ENCODE data around the gene UBR4.
A peak's percentile ranks its signal among the peaks of the same experiment; 100 is the strongest.
"Not testable (repeated sequence)": the region's sequence is repeated elsewhere in the genome, so short reads cannot be mapped to it uniquely, and the experiment has no call there.

Gene UBR4

GRCh38 chr1:19220080-19220846, 10.2 kb upstream of the UBR4 start:
- no peak for FAIRE-seq
- DNase-seq (ENCODE audit: low spot score): no peak

- DNase-seq (ENCODE audit: low spot score) (no peak), FAIRE-seq (no peak)
Observed at GRCh38 chr1:19219451-19219850, 9.4 kb upstream of the UBR4 start.

GRCh38 chr1:19216585-19216984, 6.5 kb upstream of the UBR4 start:
- not testable (repeated sequence) for DNase-seq (ENCODE audit: low spot score); FAIRE-seq

- FAIRE-seq (no peak), DNase-seq (ENCODE audit: low spot score) (no peak)
Observed at GRCh38 chr1:19213580-19213979, 3.5 kb upstream of the UBR4 start.

GRCh38 chr1:19212167-19212566, 2.1 kb upstream of the UBR4 start:
- no peak for FAIRE-seq

GRCh38 chr1:19210772-19211549, 895 bp upstream of the UBR4 start:
- FAIRE-seq (no peak), DNase-seq (ENCODE audit: low spot score) (no peak)

More at GRCh38 chr1:19212167-19212566, 2.1 kb upstream of the UBR4 start:
- no peak for DNase-seq (ENCODE audit: low spot score)

- peak; percentile 11 for DNase-seq (ENCODE audit: low spot score)
Observed at GRCh38 chr1:19209439-19209989, 552 bp downstream of the UBR4 start.

GRCh38 chr1:19208710-19209438, 1.2 kb downstream of the UBR4 start:
- FAIRE-seq: no peak
- DNase-seq (ENCODE audit: low spot score): no peak

More at GRCh38 chr1:19209439-19209989, 552 bp downstream of the UBR4 start:
- no peak for FAIRE-seq

- FAIRE-seq (no peak), DNase-seq (ENCODE audit: low spot score) (no peak)
Observed at GRCh38 chr1:19206947-19207346, 3.1 kb downstream of the UBR4 start.

- FAIRE-seq (no peak), DNase-seq (ENCODE audit: low spot score) (no peak)
Observed at GRCh38 chr1:19205845-19206244, 4.2 kb downstream of the UBR4 start.

GRCh38 chr1:19205403-19205802, 4.7 kb downstream of the UBR4 start:
- DNase-seq (ENCODE audit: low spot score) (no peak), FAIRE-seq (no peak)

GRCh38 chr1:19204446-19205266, 5.4 kb downstream of the UBR4 start:
- no peak for FAIRE-seq
- no peak for DNase-seq (ENCODE audit: low spot score)

GRCh38 chr1:19203440-19203839, 6.6 kb downstream of the UBR4 start:
- DNase-seq (ENCODE audit: low spot score) (no peak), FAIRE-seq (no peak)

GRCh38 chr1:19202396-19202795, 7.7 kb downstream of the UBR4 start:
- no peak for FAIRE-seq
- DNase-seq (ENCODE audit: low spot score): no peak

GRCh38 chr1:19199969-19200604, 10.0 kb downstream of the UBR4 start:
- DNase-seq (ENCODE audit: low spot score) (no peak), FAIRE-seq (no peak)

GRCh38 chr1:19199329-19199968, 10.6 kb downstream of the UBR4 start:
- FAIRE-seq (no peak), DNase-seq (ENCODE audit: low spot score) (no peak)

GRCh38 chr1:19198820-19199219, 11.2 kb downstream of the UBR4 start:
- FAIRE-seq (no peak), DNase-seq (ENCODE audit: low spot score) (no peak)

- FAIRE-seq (no peak), DNase-seq (ENCODE audit: low spot score) (no peak)
Observed at GRCh38 chr1:19197845-19198244, 12.2 kb downstream of the UBR4 start.

- FAIRE-seq: no peak
- no peak for DNase-seq (ENCODE audit: low spot score)
Observed at GRCh38 chr1:19196331-19196730, 13.7 kb downstream of the UBR4 start.

GRCh38 chr1:19193004-19193403, 17.1 kb downstream of the UBR4 start:
- DNase-seq (ENCODE audit: low spot score) (no peak), FAIRE-seq (no peak)
